ENCODE data around the gene CREBZF.
"Not testable (repeated sequence)": the region's sequence is repeated elsewhere in the genome, so short reads cannot be mapped to it uniquely, and the experiment has no call there.

Gene CREBZF

GRCh38 chr11:85626496-85626895, 38.4 kb downstream of the CREBZF start:
- DNase-seq (ENCODE audit: low read depth), result no peak

GRCh38 chr11:85620256-85620655, 44.7 kb downstream of the CREBZF start:
- DNase-seq (ENCODE audit: low read depth), result no peak

GRCh38 chr11:85619499-85619898, 45.4 kb downstream of the CREBZF start:
- no peak for DNase-seq (ENCODE audit: low read depth)

GRCh38 chr11:85611643-85612042, 53.3 kb downstream of the CREBZF start:
- DNase-seq (ENCODE audit: low read depth), result not testable (repeated sequence)
